Omental fat pad (tissue), 4 donors: ENCODE results near the gene SELENOT. TPM values are rescaled to one million over a fixed set of nuclear protein-coding genes. Genes with fewer than 3 reads are reported as not detected.

ENCODE experiments used
- ATAC-seq: fragments of 150-250 bp; one replicate; pipeline ENCODE4 v1.9.1; 2016; ENCODE audit warnings: mild to moderate bottlenecking, moderate library complexity; ENCODE audit not compliant: low FRiP score
- DNase-seq: peaks from one replicate; pipeline ENCODE4 v3.0.0-alpha.2; 2019; ENCODE audit warnings: low spot score
- CTCF ChIP-seq, 3 donors: fragments of 450-650 bp; IDR thresholded peaks; one replicate each; pipeline ENCODE4 v1.5.1; 2016 to 2017; ENCODE audit warnings: antibody characterized with exemption in 3 of 3, mild to moderate bottlenecking in 3 of 3, moderate library complexity in 2 of 3
- total RNA-seq, 4 donors: library from RNA; depleted of rRNA; stranded (reverse); fragments of >200 nt; gene quantifications; one replicate each; pipeline ENCODE4 v1.1.0, GENCODE V29; 2016

SELENOT gene
- total RNA-seq, 4 donors from 2014 or later, result 107 to 164 (median 142) TPM

- DNase-seq (no peak), ATAC-seq (no peak)
- no peak for TF ChIP-seq CTCF (IDR thresholded peaks at IDR 0.05)
Measured at GRCh38 chr3:150607267-150608065, 4.3 kb downstream of the SELENOT start.

- ATAC-seq (no peak), DNase-seq (no peak)
- TF ChIP-seq CTCF (IDR thresholded peaks at IDR 0.05), result no peak
Measured at GRCh38 chr3:150609988-150610387, 6.9 kb downstream of the SELENOT start.

GRCh38 chr3:150610785-150611184, 7.7 kb downstream of the SELENOT start:
- no peak for TF ChIP-seq CTCF (IDR thresholded peaks at IDR 0.05)
- ATAC-seq, result no peak
- no peak for DNase-seq

- no peak for TF ChIP-seq CTCF (IDR thresholded peaks at IDR 0.05)
- no peak for DNase-seq
- ATAC-seq, result no peak
Measured at GRCh38 chr3:150611666-150612065, 8.5 kb downstream of the SELENOT start.

GRCh38 chr3:150612494-150612893, 9.4 kb downstream of the SELENOT start:
- no peak for TF ChIP-seq CTCF (IDR thresholded peaks at IDR 0.05)
- DNase-seq, result no peak
- no peak for ATAC-seq

GRCh38 chr3:150613034-150613433, 9.9 kb downstream of the SELENOT start:
- DNase-seq, result no peak
- no peak for ATAC-seq
- TF ChIP-seq CTCF (IDR thresholded peaks at IDR 0.05), result no peak
